Head of caudate nucleus (tissue), 42 donors: ENCODE measurements around the gene RPTN.
"Not testable (repeated sequence)": the region's sequence is repeated elsewhere in the genome, so short reads cannot be mapped to it uniquely, and the experiment has no call there.

Experiments used
- DNase-seq, 42 donors: peaks; one replicate each; pipeline versions ENCODE4 v3.0.0 to v3.0.0-alpha.2; 2020 to 2021; ENCODE audit warnings: mixed read lengths in 7 of 42
- intact Hi-C: fragments of 100-400 bp; cut with DNase I; formaldehyde crosslinking; loops from one replicate; pipeline ENCODE4 v1.15.0; 2022

RPTN gene

DNA sequence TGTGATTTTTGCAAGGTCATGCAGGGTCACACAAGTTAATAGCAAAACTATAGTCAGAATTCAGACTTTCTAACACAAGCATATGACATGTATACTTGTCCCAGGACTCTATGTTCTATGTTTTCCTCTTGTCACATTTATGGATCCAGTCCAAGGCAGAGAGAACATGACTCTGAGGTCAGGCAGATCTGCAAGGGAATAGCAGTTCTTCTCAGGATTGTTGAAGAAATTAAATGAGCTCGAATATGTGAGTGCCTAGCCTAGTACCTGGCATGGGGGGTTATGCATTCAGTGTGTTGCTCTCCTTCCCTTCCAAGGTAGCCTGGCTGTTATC is 9.5 kb upstream of the RPTN start:
- DNase-seq: no peak
- intact Hi-C loops: no loop called here

- no peak for DNase-seq
These were observed 9.0 kb upstream of the RPTN start for GRCh38 chr1:152167835-152168534.

DNA sequence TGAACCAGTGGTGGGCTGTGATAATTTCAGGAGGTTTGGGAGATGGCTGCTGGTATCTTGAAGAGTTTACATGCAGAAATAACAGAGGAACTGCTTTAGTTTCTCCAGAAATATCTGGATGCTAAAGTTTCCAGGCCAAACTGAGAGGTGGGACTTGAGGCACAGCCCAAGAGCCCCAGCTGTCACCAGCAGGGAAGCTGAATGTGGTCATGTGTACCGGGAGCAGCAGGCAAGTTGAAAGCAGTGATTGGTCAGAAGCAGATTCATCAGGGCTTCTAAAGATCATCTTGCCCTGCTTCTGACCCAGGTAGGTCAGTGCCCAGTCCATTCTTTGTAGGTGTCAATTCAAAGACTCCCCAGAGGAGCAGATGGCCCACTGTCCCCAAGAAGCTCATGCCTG is 7.9 kb upstream of the RPTN start:
- intact Hi-C loops: no loop called here
- DNase-seq: no peak

More at GRCh38 chr1:152167835-152168534, 9.0 kb upstream of the RPTN start:
- intact Hi-C loops: no loop called here

DNA sequence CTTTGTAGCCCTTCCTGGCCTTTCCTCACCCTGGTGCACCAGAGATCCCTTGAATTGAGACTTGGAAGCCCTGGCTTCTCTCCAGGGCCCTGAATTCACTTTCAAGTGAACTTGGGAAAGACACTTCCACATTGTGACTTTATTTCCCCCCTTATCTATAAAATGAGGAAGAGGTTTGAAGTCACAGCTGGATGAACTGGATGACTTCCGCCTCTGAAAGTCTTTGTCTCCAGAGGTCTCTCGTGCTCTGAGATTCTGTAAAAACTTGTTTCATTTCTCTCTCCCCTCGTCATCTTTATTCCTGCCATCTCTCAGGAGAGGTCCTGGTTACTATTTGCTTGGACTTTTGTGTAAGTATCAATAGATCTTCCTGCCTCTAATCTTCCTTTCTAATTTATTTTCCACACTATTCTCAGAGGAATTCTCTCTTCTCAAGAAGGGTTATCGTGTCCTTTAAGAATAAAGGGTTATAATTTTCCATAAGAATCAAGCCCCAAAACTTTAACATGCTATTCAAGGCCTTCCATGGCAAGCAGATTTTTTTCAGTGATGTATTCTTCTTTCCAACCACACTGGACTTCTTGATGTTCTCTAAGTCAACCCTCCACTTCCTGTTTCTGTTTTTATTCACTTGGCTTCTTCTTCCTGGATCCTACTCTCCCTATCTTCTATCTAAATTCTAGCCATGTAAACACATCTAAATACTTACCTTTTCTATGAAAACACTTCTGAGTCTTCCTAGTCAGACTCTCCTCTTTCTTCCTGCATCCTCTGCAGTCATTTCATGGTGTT is 6.5 kb upstream of the RPTN start:
- DNase-seq: no peak
- intact Hi-C loops: no loop called here

DNA sequence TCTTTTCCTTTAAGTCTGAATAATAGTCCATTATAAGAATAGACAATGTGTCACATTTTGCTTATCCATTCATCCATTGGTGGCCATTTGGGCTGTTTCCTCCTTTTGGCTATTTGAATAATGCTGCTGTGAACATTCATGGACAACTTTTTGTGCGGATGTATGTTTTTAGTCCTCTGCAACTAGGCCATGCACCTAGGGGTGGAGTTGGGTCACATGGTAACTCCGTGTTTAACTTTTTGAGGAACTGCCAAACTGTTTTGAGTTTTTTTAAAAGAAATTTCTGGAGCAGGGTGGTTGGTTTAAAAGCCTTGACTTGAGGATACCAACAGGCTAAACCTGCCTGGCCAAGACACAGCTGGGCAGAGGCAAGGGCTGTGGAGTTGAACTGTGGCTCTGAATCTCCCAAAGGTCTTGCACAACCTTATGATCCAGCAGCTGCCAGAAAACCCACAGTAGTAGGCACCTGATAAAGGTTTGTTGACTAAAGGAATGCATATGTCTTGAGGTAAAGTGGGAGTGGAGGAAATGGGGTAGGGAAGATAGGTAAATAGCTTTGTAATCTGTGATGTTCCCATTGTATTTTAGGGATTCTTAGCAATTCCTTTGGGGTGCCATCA is 5.6 kb upstream of the RPTN start:
- no peak for DNase-seq
- intact Hi-C loops: no loop called here

DNA sequence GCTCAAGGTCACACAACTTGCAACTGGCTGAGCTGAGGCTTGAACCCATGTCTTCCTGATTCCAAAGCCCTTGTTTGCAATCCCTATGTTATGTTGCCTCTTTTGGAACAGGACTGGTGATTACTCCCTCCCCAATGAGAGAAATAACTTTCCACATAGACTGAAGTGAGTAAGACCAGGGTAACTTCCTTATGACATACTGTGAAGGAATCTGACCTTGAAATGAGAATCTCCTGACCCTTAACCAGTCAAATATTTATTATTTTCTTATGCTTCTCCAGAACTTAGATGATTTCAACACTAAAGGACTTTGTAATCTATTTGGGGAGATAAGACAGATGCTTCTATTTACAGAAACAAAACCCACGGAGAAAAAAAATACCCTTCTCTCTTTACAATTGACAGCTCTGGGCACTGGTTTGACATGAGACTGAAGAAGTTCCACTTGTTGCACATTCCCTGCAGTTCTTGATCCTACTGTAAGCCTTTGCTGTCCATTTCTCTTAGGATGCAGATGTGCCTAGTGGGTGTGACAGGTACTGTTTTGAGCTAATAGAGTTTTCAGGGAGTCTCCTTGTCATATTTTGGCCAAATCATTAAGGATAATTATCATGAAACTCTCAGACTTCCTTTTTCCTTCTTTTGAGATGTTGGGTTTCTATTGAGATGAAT is 3.9 kb upstream of the RPTN start:
- DNase-seq: no peak
- intact Hi-C loops: no loop called here

- no peak for DNase-seq
These were observed 1.5 kb upstream of the RPTN start for GRCh38 chr1:152160576-152160975.

GRCh38 chr1:152153996-152154395 is 5.0 kb downstream of the RPTN start:
- intact Hi-C loops: no loop called here
- DNase-seq: no peak

More at GRCh38 chr1:152160576-152160975, 1.5 kb upstream of the RPTN start:
- intact Hi-C loops: no loop called here

DNA sequence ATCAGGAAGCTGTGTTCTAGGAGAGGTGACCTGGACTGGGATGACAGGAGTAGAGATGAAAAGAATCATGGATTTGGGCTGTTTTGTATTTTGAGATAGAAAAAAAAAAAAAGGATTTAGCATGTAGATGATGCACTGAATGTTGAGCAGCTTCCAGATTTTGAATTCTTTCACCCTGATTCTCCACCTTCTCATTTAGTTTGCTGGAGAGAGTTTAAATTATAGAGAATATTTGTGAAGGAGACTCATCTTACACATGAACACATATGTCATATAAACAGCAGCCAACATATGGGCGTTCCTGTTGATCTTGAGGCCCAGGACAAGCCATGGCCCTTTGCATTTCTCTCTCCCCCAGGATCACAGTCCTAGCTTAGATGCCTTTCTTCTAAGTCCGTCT is 7.4 kb downstream of the RPTN start:
- no peak for DNase-seq
- intact Hi-C loops: no loop called here

GRCh38 chr1:152148981-152149380 is 10.0 kb downstream of the RPTN start:
- DNase-seq: no peak
- intact Hi-C loops: no loop called here

DNA sequence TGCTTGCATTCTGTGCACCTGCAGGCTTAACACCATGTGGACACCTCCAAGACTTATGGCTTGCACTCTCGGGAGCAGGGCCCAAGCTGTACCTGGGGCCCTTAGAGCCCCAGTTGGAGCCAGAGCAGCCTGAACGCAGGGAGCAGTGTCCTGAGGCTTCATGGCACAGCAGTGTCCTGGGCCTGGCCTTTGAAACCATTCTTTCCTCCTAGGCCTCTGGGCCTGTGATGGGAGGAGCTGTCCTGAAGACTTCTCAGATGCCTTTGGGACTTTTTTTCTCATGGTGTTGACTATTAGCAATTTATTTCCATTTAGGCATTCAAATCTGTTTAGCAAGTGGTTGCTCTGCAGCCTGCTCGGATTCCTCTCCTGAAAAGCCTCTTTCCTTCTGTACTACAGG is 11.0 kb downstream of the RPTN start:
- DNase-seq: no peak
- intact Hi-C loops: no loop called here

DNA sequence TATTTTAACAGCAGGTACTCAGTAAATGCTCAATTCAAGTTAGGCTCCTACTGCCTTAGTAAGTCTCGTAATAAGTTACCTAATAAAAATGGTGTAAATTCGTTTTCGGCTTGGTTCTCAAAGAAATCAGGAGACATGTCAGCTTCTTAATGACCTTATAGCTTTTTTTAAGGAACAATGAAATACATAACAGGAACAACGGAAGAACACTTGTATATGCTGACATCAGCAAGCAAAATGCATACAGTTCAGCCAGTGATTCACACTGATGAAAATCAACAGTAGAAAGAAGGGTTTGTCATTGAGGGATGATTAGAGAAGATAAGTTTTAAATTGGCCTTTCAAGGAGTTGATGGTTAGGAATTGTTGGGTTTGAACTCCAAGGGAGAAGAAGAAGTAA is 13.3 kb downstream of the RPTN start:
- intact Hi-C loops: no loop called here

DNA sequence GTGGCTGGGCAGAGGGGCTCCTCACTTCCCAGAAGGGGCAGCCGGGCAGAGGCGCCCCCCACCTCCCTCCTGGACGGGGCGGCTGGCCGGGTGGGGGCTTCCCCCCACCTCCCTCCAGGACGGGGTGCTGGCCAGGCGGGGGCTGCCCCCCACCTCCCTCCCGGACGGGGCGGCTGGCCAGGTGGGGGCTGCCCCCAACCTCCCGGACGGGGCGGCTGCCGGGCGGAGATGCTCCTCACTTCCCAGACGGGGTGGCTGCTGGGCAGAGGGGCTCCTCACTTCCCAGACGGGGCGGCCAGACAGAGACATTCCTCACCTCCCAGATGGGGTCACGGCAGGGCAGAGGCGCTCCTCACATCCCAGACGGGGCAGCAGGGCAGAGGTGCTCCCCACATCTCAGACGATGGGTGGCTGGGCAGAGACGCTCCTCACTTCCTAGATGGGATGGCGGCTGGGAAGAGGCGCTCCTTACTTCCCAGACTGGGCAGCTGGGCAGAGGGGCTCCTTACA is 14.3 kb downstream of the RPTN start:
- intact Hi-C loops: loop anchor here (5.0 kb wide), 1 partner anchor 38 kb away; no protein-coding TSS in a partner anchor
- DNase-seq: not testable (repeated sequence)

More for the DNA sequence above, 13.3 kb downstream of the RPTN start:
- DNase-seq: no peak

DNA sequence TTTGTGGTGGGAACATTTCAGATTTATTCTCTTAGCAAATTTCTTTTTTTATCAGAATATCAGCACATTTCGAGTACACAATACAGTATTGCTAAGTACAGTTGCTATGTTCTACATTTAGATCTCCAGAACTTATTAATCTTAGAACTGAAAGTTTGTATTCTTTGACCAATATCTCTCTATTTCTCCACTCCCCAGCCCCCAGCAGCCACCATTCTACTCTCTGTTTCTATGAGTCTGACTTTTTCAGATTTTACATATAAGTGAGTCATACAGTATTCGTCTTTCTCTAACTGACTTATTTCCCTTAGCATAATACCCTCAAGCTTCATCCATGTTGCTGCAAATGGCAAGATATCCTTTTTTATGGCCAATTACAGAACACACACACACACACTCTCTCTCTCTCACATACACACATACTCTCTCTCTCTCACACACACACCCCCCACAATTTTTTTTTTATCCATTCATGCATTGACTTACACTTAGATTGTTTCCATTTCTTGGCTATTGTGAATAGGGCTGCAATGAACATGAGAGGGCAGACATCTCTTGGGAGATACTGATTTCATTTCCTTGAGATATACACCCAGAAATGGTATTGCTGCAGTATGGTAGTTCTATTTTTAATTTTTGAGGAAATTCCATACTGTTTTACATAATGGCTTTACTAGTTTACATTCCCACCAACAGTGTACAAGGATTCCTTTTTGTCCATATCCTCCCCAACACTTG is 15.7 kb downstream of the RPTN start:
- intact Hi-C loops: loop anchor here (5.0 kb wide), 1 partner anchor 39 kb away; no protein-coding TSS in a partner anchor
- DNase-seq: no peak

GRCh38 chr1:152141971-152142584 is 16.9 kb downstream of the RPTN start:
- DNase-seq: peak; percentile 9 to 84 (median 60)
- intact Hi-C loops: loop anchor here (5.0 kb wide), 1 partner anchor 40 kb away; no protein-coding TSS in a partner anchor

DNA sequence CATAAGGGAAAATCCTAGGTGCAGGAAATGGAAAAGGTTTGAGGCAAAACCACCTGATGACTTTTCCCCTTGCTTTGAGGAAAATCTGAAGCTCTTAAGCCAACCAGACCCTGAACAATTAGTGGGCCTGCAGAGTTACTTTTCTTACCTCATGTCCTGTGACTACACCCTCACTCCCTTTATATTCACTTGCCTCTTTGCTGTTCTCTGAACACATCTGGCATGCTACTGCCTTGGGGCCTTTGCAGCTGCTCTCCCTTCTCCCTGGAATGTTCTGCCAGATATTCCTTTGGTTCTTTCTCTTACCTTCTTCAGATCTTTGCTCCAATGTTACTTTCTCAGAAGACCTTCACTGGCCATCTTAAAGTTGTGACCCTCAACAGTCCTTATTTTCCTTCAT is 21.8 kb downstream of the RPTN start:
- intact Hi-C loops: no loop called here
- no peak for DNase-seq

DNA sequence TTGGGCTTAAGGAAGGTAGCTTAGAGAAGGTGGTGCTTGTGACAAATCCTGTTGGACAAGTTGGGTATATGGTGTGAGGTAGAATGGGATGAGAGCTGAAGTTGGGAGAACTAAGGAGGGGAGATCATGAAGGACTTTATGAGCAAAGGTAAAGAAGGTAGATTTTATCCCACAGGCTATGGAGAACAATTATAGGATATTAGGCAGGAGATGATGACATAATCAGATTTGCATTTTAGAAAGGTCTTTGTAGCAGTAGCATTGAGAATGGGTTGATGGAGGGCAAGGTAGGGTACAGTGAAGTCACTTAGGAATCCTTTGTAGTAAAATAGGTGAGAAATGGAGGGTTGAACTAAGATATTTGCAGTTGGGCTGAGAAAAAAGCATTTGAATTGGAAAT is 28.8 kb downstream of the RPTN start:
- no peak for DNase-seq
- intact Hi-C loops: no loop called here

GRCh38 chr1:152127673-152128072 is 31.4 kb downstream of the RPTN start:
- no peak for DNase-seq
- intact Hi-C loops: no loop called here
